Measurements from ENCODE around the gene KIAA0753. TPM values are rescaled to one million over a fixed set of nuclear protein-coding genes. Genes with fewer than 3 reads are reported as not detected.
"Not testable (repeated sequence)": the region's sequence is repeated elsewhere in the genome, so short reads cannot be mapped to it uniquely, and the experiment has no call there.

KIAA0753 gene
- total and polyA plus RNA-seq, 2 of the 4 experiments (the other 2 are of a cell fraction) = 10.2 to 17.6 TPM

- DNase-seq; H2BK20ac ChIP-seq (ENCODE audit: low read depth, low read length); H2BK120ac ChIP-seq (ENCODE audit: low read depth, low read length); H3K4me1 ChIP-seq (ENCODE audit: control insufficient read depth, insufficient read depth, low read length); H4K8ac ChIP-seq (ENCODE audit: low read depth in 2 of 2, low read length in 2 of 2); H3K9ac ChIP-seq (ENCODE audit: low read depth, low read length); H4K91ac ChIP-seq (ENCODE audit: insufficient read depth, low read depth, low read length); CTCF ChIA-PET; H3K4me3 ChIP-seq (ENCODE audit: insufficient read depth, low read depth, low read length); H4K5ac ChIP-seq (ENCODE audit: low read depth, low read length); H4K20me1 ChIP-seq (ENCODE audit: insufficient read depth, low read length); H3K56ac ChIP-seq (ENCODE audit: extremely low read depth, insufficient read depth, low read length); H2AFZ ChIP-seq (replicated peaks; ENCODE audit: low read length, poor library complexity); H2AK9ac ChIP-seq (replicated peaks; ENCODE audit: low read depth, low read length, poor library complexity); dilution Hi-C loops (cut with HindIII; ENCODE audit: low sequenced_read_pairs, unreplicated experiment); H2BK5ac ChIP-seq (ENCODE audit: low read depth, low read length, poor library complexity, severe bottlenecking); H3K4ac ChIP-seq (ENCODE audit: low read depth, low read length); ATAC-seq (ENCODE audit: low read depth); POLR2A ChIA-PET (ENCODE audit: unreplicated experiment); H3K4me2 ChIP-seq (ENCODE audit: low read depth, low read length); H3K9me3 ChIP-seq (ENCODE audit: control insufficient read depth, insufficient read depth, low read length); H3K36me3 ChIP-seq (ENCODE audit: control insufficient read depth, insufficient read depth, low read length); H3K9me1 ChIP-seq (ENCODE audit: insufficient read depth, low read length); BruUV-seq (replicated peaks); in situ Hi-C loops (cut with MboI; ENCODE audit: low sequenced_read_pairs); H3K23ac ChIP-seq (ENCODE audit: low read depth, low read length); H2BK15ac ChIP-seq (ENCODE audit: low read depth, low read length); H3K18ac ChIP-seq (ENCODE audit: low read depth, low read length); H3K27ac ChIP-seq (ENCODE audit: insufficient read depth, low read length); H3K14ac ChIP-seq (replicated peaks; ENCODE audit: low read depth, low read length); H2AK5ac ChIP-seq (ENCODE audit: low read depth, low read length): not testable (repeated sequence)
- WGBS, 2 experiments (ENCODE audit: extremely low coverage in 2 of 2, insufficient read length in 1 of 2) = no CpG with 5 or more reads among the region's 41 CpGs
- Histone ChIP-seq H3K79me1 (ENCODE audit: low read depth in 1 of 2, low read length in 2 of 2) (peaks cover 4 to 11% of the 10 kb centered on the region in 2 experiments; a peak in 3 of 4 replicates), H3K27me3 (ENCODE audit: control insufficient read depth, insufficient read depth, low read length) (peaks cover 45% of the 10 kb centered on the region)
- intact Hi-C loops (cut with micrococcal nuclease) = loop anchor here (10.0 kb wide), 1 partner anchor 1071 kb away; the partner anchor contains the start of gene NLRP1
Measured at GRCh38 chr17:6655732-6656361, 15.3 kb upstream of the KIAA0753 start.
